ENCODE results near the gene GMPPA. TPM values are rescaled to one million over a fixed set of nuclear protein-coding genes. Genes with fewer than 3 reads are reported as not detected.

The GMPPA gene
- total RNA-seq, 2 experiments from 2014 or later, result 32.4 to 34.2 TPM

DNA sequence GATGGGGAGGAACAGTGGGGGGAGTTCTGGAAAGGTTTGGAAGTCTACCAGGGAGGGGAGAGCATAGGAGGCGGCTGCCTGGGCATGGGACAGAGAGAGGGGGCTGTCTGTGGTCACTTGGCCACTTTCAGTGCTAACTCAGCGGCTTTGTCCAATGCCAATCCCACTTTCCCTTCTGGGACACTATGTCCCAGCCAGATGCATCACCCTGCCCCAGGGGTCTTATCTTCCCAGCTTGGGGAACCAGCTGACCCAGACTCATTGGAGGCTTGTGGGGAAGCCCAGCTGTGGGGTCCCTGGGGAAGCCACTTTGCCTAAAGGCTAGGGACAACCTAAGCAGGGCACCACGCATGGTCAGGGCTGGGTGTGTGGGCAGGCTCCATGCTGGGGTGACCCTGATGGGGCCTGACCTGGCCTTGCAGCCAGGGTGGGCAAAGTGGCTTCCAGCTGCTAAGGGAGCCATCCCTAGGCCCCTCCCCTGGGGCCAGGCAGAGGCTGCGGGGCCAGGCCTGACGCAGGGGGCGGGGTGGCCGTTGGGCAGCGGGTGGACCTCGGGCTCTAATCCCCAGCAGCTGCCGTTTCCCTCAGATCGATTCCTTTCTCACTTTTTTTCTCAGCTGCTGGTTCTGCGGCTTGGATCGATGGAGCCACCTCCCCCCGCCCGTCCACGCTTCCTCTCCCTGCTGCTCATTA, 14.0 kb downstream of the GMPPA start:
- DNase-seq (no peak), ATAC-seq (no peak)
- Mint-ChIP-seq H3K36me3 (ENCODE audit: low read depth) (no peaks in the 10 kb centered on the region), H3K9me3 (no peaks in the 10 kb centered on the region), H3K4me3 (no peak overlapping the region), H3K27ac (no peak overlapping the region), H3K4me1 (ENCODE audit: low read depth) (peaks cover 18% of the 10 kb centered on the region), H3K27me3 (peaks cover 69% of the 10 kb centered on the region)
- CTCF ChIA-PET, result interaction anchor here (1.5 to 7.2 kb wide), 3 partner anchors 8 to 17 kb away, joined by 7 to 86 read pairs (median 7); partner anchors contain the start of gene GMPPA
- POLR2A ChIA-PET, result no interaction called here
- intact Hi-C loops (cut with micrococcal nuclease), result no loop called here
- TF ChIP-seq, protein P1, sequence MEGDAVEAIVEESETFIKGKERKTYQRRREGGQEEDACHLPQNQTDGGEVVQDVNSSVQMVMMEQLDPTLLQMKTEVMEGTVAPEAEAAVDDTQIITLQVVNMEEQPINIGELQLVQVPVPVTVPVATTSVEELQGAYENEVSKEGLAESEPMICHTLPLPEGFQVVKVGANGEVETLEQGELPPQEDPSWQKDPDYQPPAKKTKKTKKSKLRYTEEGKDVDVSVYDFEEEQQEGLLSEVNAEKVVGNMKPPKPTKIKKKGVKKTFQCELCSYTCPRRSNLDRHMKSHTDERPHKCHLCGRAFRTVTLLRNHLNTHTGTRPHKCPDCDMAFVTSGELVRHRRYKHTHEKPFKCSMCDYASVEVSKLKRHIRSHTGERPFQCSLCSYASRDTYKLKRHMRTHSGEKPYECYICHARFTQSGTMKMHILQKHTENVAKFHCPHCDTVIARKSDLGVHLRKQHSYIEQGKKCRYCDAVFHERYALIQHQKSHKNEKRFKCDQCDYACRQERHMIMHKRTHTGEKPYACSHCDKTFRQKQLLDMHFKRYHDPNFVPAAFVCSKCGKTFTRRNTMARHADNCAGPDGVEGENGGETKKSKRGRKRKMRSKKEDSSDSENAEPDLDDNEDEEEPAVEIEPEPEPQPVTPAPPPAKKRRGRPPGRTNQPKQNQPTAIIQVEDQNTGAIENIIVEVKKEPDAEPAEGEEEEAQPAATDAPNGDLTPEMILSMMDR (IDR thresholded peaks at IDR 0.05), result no peak

GRCh38 chr2:219513787-219514186, 15.1 kb downstream of the GMPPA start:
- Mint-ChIP-seq H3K36me3 (ENCODE audit: low read depth) (no peaks in the 10 kb centered on the region), H3K4me1 (ENCODE audit: low read depth) (peaks cover 18% of the 10 kb centered on the region), H3K9me3 (no peaks in the 10 kb centered on the region), H3K27me3 (peaks cover 71% of the 10 kb centered on the region), H3K27ac (no peak overlapping the region), H3K4me3 (no peak overlapping the region)
- ChIA-PET POLR2A (interaction anchor here (1.0 to 1.1 kb wide), 3 partner anchors 12 to 432 kb away, joined by 3 read pairs; no protein-coding TSS in a partner anchor), CTCF (interaction anchor here (1.0 to 2.4 kb wide), 4 partner anchors 10 to 111 kb away, joined by 3 to 7 read pairs (median 6); no protein-coding TSS in a partner anchor)
- DNase-seq, result no peak
- TF ChIP-seq, protein P1 (IDR thresholded peaks at IDR 0.05), result no peak
- ATAC-seq, result no peak
- intact Hi-C loops (cut with micrococcal nuclease), result no loop called here

GRCh38 chr2:219514196-219514761, 15.6 kb downstream of the GMPPA start, which contains the start of gene ASIC4:
Gene ASIC4, plus strand, starts transcription at chr2:219514482. Its CDS starts 243 bp downstream, at chr2:219514725.
- ChIA-PET CTCF (interaction anchor here (1.0 to 2.4 kb wide), 5 partner anchors 9 to 112 kb away, joined by 3 to 7 read pairs (median 5); no protein-coding TSS in a partner anchor), POLR2A (interaction anchor here (1.0 to 1.1 kb wide), 3 partner anchors 11 to 433 kb away, joined by 3 read pairs; no protein-coding TSS in a partner anchor)
- Mint-ChIP-seq H3K27ac (no peak within 1 kb of the TSS), H3K27me3 (peaks cover 73% of the 10 kb centered on the region), H3K4me1 (ENCODE audit: low read depth) (peaks cover 18% of the 10 kb centered on the region), H3K4me3 (no peak within 1 kb of the TSS), H3K9me3 (no peaks in the 10 kb centered on the region), H3K36me3 (ENCODE audit: low read depth) (no peaks in the 10 kb centered on the region)
- no peak for ATAC-seq
- intact Hi-C loops (cut with micrococcal nuclease), result no loop called here
- DNase-seq, result no peak
- TF ChIP-seq, protein P1 (IDR thresholded peaks at IDR 0.05), result no peak

GRCh38 chr2:219514836-219515235, 16.1 kb downstream of the GMPPA start:
- no peak overlapping the region for H3K4me3 Mint-ChIP-seq
- H3K27me3 Mint-ChIP-seq, result peaks cover 72% of the 10 kb centered on the region
- intact Hi-C loops (cut with micrococcal nuclease), result no loop called here
- ATAC-seq (no peak), DNase-seq (no peak)
- TF ChIP-seq, protein P1 (IDR thresholded peaks at IDR 0.05), result no peak
- H3K27ac Mint-ChIP-seq, result no peak overlapping the region
- no peaks in the 10 kb centered on the region for H3K9me3 Mint-ChIP-seq
- ChIA-PET POLR2A (interaction anchor here (1.0 to 1.4 kb wide), 2 partner anchors 28 to 33 kb away, joined by 3 read pairs; no protein-coding TSS in a partner anchor), CTCF (interaction anchor here (1.1 to 2.4 kb wide), 3 partner anchors 9 to 27 kb away, joined by 4 to 14 read pairs (median 6); no protein-coding TSS in a partner anchor)
- H3K36me3 Mint-ChIP-seq (ENCODE audit: low read depth), result no peaks in the 10 kb centered on the region
- peaks cover 12% of the 10 kb centered on the region for H3K4me1 Mint-ChIP-seq (ENCODE audit: low read depth)
